NCI-H2081 (cell line): Measurements from ENCODE around the gene FAM83D.

Experiments
- DNase-seq, 2 experiments: peaks; one replicate each; lab custom pipeline; 2025; lab: John Stamatoyannopoulos, UW

The FAM83D gene

DNA sequence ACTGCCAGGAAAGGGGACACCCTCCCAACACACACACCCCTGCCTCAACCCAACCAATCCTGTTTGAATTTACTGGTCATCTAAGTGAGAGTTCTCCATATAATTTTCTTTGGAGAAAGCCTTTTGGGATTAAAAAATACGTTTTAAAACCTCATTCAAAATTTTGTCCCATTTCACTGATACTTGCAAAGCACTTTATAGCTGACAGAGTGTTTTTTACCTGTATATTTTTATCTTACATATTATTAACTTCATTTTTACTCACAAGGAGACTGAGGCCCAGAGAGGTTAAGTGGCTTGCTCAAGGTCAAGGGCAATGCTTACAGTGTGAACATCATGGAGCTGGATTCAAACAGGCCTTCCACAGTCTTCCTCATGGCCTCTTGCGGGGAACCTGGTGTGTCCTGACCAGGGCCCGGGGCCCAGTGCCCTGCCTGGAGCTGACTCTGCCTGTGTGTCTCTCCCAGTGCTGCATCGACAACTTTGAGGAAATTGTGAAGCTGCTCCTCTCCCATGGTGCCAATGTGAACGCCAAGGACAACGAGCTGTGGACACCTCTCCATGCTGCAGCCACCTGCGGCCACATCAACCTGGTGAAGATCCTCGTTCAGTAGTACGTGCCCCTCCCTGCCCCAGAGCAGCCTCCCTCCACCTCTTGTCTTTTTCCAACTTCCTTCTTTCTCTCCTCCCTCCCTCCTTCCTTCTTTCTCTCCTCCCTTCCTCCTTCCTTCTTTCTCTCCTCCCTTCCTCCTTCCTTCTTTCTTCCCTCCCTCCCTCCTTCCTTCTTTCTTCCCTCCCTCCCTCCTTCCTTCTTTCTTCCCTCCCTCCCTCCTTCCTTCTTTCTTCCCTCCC lies 30.9 kb upstream of the FAM83D start:
- DNase-seq = no peak

DNA sequence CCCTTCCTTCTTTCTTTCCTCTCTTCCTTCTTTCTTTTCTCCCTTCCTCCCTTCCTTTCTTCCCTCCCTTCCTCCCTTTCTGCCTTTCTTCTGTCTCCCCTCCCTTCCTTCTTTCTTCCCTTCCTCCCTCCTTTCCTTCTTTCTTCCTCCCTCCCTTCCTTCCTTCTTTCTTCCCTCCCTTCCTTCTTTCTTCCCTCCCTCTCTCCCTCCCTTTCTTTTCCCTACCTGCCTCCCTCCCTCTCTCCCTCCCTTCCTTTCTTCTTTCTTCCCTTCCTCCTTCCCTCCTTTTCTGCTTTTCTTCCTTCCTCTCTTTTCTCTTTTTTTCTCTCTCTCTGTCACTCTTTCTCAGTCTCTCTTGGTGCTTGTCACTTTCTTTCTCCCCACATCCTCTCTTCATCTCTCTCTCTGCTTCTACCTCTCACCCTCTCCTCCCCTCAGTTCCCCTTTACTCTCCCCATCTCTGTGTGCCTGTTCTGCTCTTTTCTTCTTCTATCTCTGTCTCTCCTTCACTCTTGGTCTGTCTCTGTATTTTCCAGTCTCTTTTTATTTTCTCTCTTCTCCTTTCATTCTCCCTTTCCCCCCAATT lies 30.1 kb upstream of the FAM83D start:
- DNase-seq = no peak

DNA sequence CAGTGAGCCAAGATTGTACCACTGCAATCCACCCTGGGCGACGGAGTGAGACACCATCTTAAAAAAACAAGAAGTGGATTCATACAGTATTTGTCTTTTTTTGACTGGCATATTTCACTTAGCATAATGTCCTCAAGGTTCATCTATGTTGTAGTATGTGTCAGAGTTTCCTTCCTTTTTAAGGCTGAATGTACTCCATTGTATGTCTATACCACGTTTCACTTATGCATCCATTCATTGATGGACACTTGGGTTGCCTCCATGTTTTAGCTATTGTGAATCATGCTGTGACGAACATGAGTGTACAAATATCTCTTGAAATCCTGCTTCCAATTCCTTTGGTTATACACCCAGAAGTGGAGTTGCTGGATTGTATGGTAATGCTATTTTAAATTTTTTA lies 28.9 kb upstream of the FAM83D start:
- DNase-seq = no peak

DNA sequence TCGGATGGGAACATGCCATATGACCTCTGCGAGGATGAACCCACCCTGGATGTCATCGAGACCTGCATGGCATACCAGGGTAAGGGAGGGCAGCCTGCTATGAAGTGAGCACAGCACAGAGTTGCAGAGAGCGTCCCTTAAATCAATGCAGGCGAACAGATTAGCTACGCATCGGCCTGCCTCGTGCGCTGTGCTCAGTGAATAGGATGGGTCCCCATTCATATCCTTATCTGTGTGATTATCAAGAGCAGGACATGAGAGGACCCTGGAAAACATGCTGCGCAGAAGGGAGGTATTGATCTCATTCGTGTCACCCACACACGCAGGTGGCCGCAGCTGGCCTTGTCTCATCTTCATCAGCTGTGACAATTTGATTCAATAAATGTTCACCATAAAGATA lies 25.6 kb upstream of the FAM83D start:
- DNase-seq = no peak

DNA sequence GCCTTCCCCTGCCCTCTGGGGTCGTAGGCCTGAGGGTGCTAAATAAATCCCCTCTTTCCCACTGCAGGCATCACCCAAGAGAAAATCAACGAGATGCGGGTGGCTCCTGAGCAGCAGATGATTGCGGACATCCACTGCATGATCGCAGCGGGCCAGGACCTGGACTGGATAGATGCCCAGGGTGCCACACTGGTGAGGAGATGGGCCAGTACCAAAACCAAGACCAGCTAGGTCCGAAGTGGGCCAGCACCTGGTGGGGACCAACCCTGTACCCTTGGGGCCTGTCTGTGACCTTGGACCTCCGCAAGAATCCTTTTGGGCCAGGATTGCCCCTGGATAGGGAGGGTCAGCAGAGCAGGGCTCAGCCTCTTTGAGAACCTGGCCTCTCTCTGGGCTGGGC lies 23.6 kb upstream of the FAM83D start:
- DNase-seq = no peak

DNA sequence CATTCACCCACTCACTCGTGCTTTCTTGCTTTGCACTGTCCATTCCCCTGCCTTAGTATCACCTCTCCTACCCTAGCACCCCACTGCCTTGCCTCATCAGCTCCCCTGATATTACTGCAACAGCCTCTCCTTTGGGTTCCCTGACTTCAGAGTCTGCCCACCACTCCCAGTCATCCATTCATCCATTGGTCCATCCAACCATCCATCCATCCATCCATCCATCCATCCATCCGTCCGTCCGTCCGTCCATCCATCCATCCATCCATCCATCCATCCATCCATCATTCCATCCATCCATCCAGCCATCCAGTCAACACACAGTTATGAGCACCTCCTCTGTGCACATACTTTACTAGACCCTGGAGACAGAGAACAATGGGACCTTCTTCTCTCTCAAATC lies 22.9 kb upstream of the FAM83D start:
- DNase-seq = no peak

DNA sequence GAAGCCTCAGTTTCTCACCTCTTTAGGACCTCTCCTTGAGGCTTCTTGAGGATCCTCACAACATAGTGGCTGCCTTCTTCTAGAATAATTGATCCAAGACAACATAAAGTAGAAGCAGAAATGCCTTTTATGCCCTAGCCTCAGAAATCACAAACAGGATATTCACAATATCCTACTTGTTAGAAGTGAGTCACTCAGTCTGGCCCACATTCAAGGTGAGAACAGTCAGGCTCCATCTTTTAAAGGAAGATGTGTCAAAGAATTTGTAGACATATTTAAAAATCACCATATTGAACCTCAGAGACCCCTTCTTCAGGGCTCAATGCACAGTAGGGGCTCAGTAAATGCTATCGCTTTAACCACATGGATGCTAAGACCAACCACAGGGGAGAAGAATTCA lies 20.8 kb upstream of the FAM83D start:
- no peak for DNase-seq

DNA sequence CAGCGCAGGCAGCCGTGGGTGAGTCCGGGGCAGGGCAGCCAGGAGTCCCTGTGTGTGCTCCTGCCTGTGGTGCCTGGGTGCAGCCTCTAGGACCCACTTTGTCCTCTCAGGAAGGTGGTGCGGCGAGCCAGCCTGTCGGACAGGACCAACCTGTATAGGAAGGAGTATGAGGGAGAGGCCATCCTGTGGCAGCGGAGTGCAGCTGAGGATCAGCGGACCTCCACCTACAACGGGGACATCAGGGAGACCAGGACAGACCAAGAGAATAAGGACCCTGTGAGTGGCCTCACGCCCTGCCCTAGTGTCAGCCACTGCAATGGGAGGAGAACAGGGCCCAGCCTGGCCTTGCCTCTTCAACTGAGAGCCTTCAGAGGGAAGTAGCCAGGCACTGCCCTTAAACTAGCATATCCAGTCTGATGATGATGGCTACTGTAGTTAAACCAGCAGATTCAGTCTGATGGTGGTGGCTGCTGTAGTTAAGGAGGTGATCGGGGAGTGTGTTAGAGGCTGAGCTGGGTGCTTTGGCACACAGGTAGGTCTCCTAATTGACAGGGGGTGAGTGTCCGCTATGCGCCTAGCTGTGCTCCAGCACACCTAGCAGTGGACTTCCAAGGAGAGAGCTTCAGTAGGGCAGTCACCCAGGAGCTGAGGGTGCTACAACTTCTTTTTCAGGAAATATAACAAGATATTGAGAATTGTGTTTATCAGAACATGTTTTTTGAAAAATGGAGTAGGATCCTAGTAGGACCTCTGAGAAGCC lies 18.1 kb upstream of the FAM83D start:
- no peak for DNase-seq

DNA sequence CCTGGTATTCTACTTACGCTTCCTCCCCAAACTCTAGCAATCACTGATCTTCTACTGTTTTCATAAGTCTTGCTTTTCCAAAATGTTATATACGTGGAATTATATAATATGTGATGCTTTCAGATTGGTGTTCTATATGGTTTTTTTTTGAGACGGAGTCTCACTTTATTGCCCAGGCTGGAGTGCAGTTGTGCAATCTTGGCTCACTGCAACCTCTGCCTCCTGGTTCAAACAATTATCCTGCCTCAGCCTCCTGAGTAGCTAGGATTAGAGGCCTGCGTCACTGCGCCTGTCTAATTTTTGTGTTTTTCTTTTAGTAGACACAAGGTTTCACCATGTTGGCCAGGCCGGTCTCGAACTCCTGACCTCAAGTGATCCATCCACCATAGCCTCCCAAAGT lies 10.9 kb upstream of the FAM83D start:
- no peak for DNase-seq

DNA sequence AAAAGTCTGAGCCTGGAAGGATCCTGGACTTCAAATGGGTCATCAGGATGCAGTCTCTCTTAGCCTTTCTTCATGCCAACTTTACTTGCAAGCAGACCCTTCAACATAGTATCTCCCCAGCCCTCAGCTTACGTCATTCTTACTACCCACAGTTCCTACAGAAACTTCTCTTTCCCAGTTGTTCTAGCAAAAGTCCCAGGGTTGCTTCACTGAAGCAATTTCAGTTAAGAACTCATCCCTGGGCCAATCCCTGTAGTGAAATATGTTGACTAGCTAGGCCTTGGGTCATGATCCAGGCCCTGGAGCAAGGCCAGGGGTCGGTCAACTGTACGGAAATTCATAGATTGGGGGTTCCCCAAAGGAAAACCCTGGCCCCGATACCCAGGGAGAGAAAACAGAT lies 8.6 kb upstream of the FAM83D start:
- no peak for DNase-seq

DNA sequence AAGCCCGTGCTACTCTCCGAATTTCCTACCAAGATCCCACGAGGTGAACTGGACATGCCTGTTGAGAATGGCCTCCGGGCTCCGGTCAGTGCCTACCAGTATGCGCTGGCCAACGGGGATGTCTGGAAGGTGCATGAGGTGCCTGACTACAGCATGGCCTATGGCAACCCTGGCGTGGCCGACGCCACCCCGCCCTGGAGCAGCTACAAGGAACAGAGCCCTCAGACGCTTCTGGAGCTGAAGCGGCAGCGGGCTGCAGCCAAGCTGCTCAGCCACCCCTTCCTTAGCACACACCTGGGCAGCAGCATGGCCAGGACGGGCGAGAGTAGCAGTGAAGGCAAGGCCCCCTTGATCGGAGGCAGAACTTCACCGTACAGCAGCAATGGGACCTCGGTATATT lies 8.0 kb upstream of the FAM83D start:
- DNase-seq = no peak

DNA sequence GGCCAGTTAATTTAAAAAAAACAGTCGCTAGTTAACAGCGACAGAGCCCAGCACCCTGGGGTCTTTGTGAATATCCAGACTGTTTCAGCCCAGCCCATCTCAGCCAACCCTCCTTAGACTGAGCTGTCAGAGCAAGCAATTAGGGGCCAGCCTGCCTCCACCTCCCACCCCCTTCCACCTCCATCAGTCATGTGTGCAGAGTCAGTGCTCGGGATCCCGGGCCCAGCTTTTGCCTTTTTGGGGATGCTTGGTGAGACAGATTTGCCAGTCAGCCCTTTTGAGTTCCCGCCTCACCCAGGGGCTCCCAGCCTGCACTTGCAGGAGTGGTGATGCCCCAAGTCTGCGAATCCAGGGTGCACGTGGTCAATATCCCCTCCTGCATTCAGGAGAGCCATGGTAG lies 6.5 kb upstream of the FAM83D start:
- no peak for DNase-seq

DNA sequence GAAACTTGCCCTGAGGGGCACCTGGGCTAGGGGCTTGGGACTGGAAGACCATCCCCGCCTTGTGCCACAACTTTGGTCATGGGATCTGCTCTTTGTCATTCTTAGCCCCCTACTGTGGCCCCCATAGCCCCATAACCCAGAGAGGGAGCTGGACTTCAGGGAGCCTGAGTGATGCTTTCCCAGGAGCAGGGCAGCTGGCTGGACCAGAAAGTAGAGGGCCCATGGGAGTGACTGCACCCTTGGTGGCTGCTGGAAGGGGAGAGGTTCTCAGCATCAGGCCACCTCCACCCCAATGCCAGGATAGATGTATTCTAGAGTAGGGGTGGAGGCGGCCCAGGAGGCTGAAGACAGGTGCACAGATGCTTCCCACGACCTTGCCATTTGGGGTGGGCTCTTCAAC lies 5.8 kb upstream of the FAM83D start:
- DNase-seq = no peak

DNA sequence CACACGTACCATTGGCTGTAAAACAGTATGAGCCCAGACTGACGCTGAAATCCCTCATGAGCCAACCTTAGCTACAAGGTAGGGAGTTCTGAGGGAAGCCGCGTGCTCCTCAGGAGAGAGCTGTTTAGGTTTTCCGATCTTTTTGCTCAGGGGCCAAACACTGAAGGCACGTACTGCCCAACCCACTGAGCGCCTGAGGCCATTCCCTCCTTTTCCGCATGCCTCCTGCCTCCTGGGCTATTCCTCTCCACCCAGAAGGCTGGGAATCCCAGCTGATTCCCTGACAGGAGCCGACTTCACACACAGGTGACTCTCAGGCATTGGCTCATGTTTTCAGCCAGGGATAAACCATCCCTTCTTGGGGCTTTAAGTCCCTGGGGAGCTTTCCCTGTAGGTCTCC lies 5.4 kb upstream of the FAM83D start:
- DNase-seq = no peak

DNA sequence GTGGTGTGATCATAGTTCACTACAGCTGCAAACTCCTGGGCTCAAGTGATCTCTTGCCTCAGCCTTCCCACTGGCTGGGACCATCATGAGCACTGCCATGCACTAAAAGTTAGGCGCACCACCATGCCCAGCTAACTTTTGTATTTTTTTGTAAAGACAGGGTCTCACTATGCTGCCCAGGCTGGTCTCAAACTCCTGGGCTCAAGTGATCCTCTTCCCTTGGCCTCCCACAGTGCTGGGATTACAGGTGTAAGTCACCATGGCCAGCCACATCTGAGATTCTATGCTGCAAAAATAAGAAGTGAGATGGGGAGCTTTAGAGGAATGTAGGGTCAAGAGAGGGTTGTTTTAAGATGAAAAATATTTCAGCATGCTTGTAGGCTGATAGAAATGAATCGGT lies 1.5 kb upstream of the FAM83D start:
- DNase-seq = no peak

DNA sequence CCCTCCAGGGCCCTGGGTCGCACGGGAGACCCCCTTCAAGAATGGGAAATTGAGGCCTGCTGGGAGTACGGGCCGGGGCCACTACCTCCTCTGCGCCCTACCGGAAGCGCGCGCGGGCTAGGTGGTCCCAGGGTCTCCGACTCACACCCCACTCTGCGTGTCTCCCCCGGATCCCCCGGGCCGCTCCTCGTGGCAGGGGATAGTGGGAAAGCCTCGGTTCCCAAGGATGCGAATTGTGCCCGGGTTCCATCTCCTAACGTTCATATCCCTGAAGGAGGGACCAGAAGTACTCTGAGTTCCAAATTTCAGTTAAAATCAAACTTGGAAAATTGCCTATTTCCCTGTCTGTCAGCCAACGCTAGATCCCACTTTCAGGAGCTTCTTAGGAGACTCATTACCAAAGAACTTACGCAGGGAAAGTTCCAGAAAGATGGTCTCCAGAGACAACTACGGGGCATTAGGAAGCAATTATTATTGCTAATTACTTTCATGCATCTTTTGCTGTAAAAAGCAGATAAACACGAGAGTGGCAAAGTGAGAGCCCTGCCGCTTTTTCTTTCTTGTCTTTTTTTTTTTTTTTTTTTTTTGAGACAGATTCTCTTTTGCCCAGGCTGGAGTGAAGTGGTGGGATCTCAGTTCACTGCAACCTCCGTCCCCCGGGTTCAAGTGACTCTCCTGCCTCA lies 858 bp downstream of the FAM83D start:
- DNase-seq = no peak

DNA sequence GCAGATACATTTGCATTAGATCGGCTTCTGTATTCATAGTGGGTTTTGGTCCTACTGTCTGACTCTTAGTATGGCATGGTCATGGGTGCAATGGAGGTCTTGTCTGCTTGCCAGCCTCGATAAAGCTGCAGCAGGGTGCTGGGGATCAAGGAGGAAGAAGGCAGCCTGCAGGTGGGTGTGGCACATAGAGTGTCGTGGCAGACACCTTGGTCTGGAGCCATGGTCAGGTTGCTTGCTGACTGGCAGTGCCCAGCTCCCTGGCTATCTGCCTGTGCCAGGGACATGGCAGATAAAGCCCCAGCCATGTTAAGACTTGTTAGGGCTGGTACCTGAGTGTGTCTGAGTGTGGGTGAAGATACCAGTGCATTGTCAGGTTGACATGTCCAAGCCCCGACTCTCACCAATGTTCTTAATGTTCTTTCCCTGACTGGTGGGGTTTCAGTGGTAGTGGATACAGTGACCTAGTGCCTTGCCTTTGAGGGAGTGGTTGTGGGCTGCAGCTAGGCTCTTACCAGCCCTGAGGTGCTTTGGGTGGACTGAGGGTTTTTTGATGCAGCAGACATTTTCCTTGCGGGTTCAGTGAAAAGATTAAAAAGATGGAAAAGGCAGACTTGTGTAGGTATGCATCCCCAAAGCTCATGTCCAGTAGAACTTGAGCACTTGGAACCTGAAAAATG lies 1.8 kb downstream of the FAM83D start:
- DNase-seq = no peak

DNA sequence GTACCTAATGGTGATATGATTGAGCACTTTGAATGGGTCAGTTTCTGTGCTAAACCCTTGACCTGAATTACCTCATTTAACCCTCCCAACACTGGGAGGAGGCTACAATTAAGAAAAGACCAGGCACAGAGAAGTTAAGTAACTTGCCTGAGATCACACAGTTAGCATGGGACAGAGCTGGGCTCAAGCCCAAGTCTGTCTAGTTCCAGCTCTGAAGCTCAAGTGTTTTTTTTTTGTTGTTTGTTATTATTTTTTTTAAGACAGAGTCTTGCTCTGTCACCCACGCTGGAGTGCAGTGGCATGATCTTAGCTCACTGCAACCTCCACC lies 4.0 kb downstream of the FAM83D start:
- DNase-seq = no peak

DNA sequence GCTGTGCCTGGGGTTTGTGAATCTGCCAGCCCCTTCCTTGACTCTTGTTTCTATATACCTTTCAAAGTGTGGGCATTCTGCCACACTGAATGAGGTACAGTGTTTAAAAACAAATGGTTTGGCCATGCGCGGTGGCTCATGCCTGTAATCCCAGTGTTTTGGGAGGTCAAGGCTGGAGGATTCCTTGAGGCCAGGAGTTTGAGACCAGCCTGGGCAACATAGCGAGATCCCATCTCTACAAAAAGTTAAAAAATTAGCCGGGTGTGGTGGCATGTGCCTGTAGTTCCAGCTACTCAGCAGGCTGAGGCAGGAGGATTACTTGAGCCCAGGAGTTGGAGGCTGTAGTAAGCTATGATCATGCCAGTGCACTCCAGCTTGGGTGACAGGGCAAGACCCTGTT lies 5.8 kb downstream of the FAM83D start:
- no peak for DNase-seq

DNA sequence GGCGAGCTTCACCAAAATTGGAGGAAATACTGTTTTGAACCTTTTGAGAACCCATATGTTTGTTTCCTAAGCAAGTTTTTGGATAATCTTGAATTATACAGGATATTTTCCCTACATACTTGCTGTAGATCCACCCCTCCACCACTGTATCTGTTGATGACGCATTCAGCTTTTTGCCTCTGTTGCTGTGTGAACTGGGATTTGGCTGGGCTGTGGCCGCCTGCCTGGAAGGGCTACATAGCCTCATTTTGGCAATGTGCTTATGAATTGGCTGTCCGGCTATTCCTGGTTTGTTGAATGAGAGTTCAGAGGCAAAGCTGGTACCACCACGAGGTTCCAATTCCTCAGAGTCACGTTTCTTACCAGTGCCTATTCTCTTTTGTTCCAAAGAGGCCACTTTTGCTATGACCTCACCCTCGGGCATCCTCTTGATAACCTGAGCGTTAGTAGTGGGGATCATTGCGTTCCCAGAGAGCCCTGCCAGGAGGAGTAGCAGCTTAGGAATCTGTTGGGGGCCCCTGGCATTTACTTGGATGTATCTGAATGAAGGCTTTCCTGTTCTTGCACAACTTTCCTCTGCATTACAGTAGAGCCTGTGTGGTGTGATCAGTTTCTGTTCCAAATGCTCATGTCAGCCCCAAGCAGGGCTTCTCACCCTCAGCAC lies 6.4 kb downstream of the FAM83D start:
- no peak for DNase-seq

DNA sequence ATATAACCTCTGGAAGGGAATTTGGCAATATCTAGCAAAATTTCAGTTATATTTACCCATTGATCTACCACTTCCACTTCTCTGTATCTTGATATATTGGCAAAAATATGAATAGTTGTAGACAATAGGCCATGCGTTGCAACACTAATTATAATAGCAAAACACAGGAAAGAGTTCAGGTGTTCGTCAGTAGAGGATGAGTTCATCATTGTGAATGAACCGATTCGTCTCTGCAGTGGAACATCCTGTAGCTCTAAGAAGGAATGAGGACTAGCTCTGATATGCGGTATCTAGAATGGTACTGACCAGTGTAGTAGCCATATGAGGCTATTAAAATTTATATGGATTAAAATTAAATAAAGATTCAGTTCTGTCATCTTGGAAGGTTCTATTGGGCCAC lies 8.3 kb downstream of the FAM83D start:
- no peak for DNase-seq

DNA sequence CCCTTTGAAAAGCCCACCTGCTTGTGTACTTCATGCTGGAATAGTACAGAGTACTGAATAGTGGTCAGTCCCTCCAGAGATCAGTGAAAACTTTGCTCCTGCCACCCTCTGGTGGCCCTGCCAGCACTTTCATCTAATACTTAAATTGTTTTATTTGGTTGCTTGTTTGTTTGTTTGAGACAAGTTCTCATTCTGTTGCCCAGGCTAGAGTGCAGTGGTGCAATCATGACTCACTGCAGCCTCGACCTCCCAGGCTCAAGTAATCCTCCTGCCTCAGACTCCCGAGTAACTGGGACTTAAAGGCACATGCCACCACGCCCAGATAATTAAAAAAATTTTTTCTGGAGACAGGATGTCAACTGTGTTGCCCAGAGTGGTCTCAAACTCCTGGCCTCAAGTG lies 9.1 kb downstream of the FAM83D start:
- DNase-seq = no peak
